Spleen (tissue), 11 donors: ENCODE data around the gene ARHGAP25. TPM values are rescaled to one million over a fixed set of nuclear protein-coding genes. Genes with fewer than 3 reads are reported as not detected.

Source experiments
- DNase-seq: peaks from one replicate; pipeline ENCODE4 v3.0.0-alpha.2; 2020
- H3K27ac ChIP-seq, 8 donors: fragments of 200-600 bp; sonication (generic) in 7 of 8; 1 replicate in 4 of 8; 2 replicates in 4 of 8; pipeline versions ENCODE4 v1.5.0 to v1.8.0; 2016 to 2021; ENCODE audit warnings: inconsistent platforms in 4 of 8, mild to moderate bottlenecking in 4 of 8, moderate library complexity in 1 of 8
- H3K27me3 ChIP-seq, 7 donors: fragments of 200-600 bp; sonication (generic) in 6 of 7; replicated peaks in 1 of 7; 1 replicate in 4 of 7; 2 replicates in 3 of 7; pipeline versions ENCODE4 v1.5.0 to v1.8.0; 2016 to 2021; ENCODE audit warnings: inconsistent platforms in 3 of 7, mild to moderate bottlenecking in 1 of 7
- H3K36me3 ChIP-seq, 6 donors: fragments of 200-600 bp; sonication (generic) in 5 of 6; 1 replicate in 4 of 6; 2 replicates in 2 of 6; pipeline versions ENCODE4 v1.5.0 to v1.8.0; 2016 to 2021; ENCODE audit warnings: inconsistent platforms in 2 of 6
- H3K4me1 ChIP-seq, 6 donors: fragments of 200-600 bp; sonication (generic) in 5 of 6; 1 replicate in 3 of 6; 2 replicates in 3 of 6; pipeline versions ENCODE4 v1.5.0 to v1.8.0; 2016 to 2021; ENCODE audit warnings: inconsistent platforms in 3 of 6
- H3K4me3 ChIP-seq, 8 donors: fragments of 200-600 bp; sonication (generic) in 7 of 8; 1 replicate in 4 of 8; 2 replicates in 4 of 8; pipeline versions ENCODE4 v1.5.0 to v1.8.0; 2016 to 2021; ENCODE audit warnings: inconsistent platforms in 4 of 8, mild to moderate bottlenecking in 4 of 8, moderate library complexity in 2 of 8
- H3K9me3 ChIP-seq, 8 donors: fragments of 200-600 bp; sonication (generic) in 7 of 8; 1 replicate in 4 of 8; 2 replicates in 4 of 8; pipeline versions ENCODE4 v1.5.0 to v1.8.0; 2016 to 2021; ENCODE audit warnings: inconsistent platforms in 4 of 8
- CTCF ChIP-seq, 11 experiments: fragments of 200-600 bp in 7 of 11; fragments of 450-650 bp in 4 of 11; sonication (generic) in 4 of 11; IDR thresholded peaks in 8 of 11; conservative IDR thresholded peaks in 3 of 11; 1 replicate in 7 of 11; 2 replicates in 4 of 11; pipeline versions ENCODE4 v1.4.0 to v1.8.0; 2016 to 2021; ENCODE audit warnings: antibody characterized with exemption in 11 of 11, inconsistent platforms in 4 of 11, mild to moderate bottlenecking in 1 of 11
- POLR2A ChIP-seq, 3 donors: fragments of 450-650 bp; IDR thresholded peaks; one replicate each; pipeline ENCODE4 v1.5.1; 2017; ENCODE audit warnings: antibody characterized with exemption in 3 of 3, mild to moderate bottlenecking in 1 of 3
- POLR2AphosphoS5 ChIP-seq, 3 donors: sonication (generic); formaldehyde crosslinking; IDR thresholded peaks; one replicate each; pipeline ENCODE4 v1.5.1; 2017; ENCODE audit warnings: antibody characterized with exemption in 3 of 3
- whole genome bisulfite sequencing, 5 donors: extraction: QIAGEN DNeasy Blood & Tissue Kit in 3 of 5; methylation state at CpG; one replicate each; pipeline versions ENCODE4 v1.1.5 to v1.1.7; 2013 to 2018; 5-methylcytosine and 5-hydroxymethylcytosine counted together
- intact Hi-C: fragments of 100-400 bp; cut with DNase I; formaldehyde crosslinking; loops from one replicate; pipeline ENCODE4 v1.15.0; 2023; ENCODE audit warnings: low total_unique reads
- polyA plus RNA-seq, 3 donors: library from polyadenylated mRNA; stranded (reverse); fragments of 200-250 nt; gene quantifications; one replicate each; pipeline ENCODE4 v1.2.1, GENCODE V29; 2013
- total RNA-seq, 7 donors: library from RNA; depleted of rRNA in 3 of 7; stranded (reverse); fragments of >200 nt in 3 of 7; fragmentation: NEBNext Ultra II Directional in 4 of 7; extraction: Animal tissue kit (Norgen Biotek cat#: 25700) in 4 of 7; gene quantifications; one replicate each; pipeline versions ENCODE4 v1.1.0 to v1.2.1, GENCODE V29; 2016 to 2021
- donor health status: healthy with polysubstance abuse.
- donor health status: DM: no; HTN: no; CAD: no; lungs with moderate emphysema.
- donor health status: DM: no; HTN: no; CAD: no.
- donor health status: Bipolar disorder and iron deficiency.
- donor health status: healthy.
- donor health status: DM: no; HTN: no; CAD: no.
- donor health status: DM: yes; HTN: yes; CAD: no.

ARHGAP25 gene
- total and polyA plus RNA-seq, 10 donors: 72.0 to 173 (median 130) TPM

GRCh38 chr2:68860111-68860510 lies 125.5 kb downstream of the ARHGAP25 start:
- Histone ChIP-seq H3K36me3 (no peaks in the 10 kb centered on the region), H3K27ac (peak overlapping the region in 3 of 8 donors; percentile 66 to 71 (median 67)), H3K27me3 (no peaks in the 10 kb centered on the region), H3K9me3 (no peaks in the 10 kb centered on the region), H3K4me3 (no peak overlapping the region), H3K4me1 (peaks cover 0 to 49% (median 10%) of the 10 kb centered on the region in 6 donors)
- 70 to 85% (median 80%) methylated on average over 3 of the region's 3 CpGs for WGBS, 5 donors
- TF ChIP-seq POLR2AphosphoS5 (IDR thresholded peaks at IDR 0.05) (no peak), CTCF (IDR thresholded peaks at IDR 0.05 in 8 of 11, conservative IDR thresholded peaks at IDR 0.05 in 3 of 11) (no peak), POLR2A (IDR thresholded peaks at IDR 0.05) (no peak)
- no peak for DNase-seq
- intact Hi-C loops: no loop called here

- TF ChIP-seq POLR2AphosphoS5 (IDR thresholded peaks at IDR 0.05) (peak in 1 of 3 donors; percentile 56), POLR2A (IDR thresholded peaks at IDR 0.05) (no peak), CTCF (IDR thresholded peaks at IDR 0.05 in 8 of 11, conservative IDR thresholded peaks at IDR 0.05 in 3 of 11) (no peak)
- Histone ChIP-seq H3K9me3 (no peaks in the 10 kb centered on the region), H3K4me3 (no peak overlapping the region), H3K4me1 (peaks cover 0 to 49% (median 10%) of the 10 kb centered on the region in 6 donors), H3K27ac (peak overlapping the region in 6 of 8 donors; percentile 12 to 71 (median 62)), H3K36me3 (no peaks in the 10 kb centered on the region), H3K27me3 (no peaks in the 10 kb centered on the region)
- no peak for DNase-seq
- intact Hi-C loops: no loop called here
Observed at GRCh38 chr2:68861330-68861729, 126.7 kb downstream of the ARHGAP25 start.

GRCh38 chr2:68862889-68863288 lies 128.3 kb downstream of the ARHGAP25 start:
- TF ChIP-seq POLR2A (IDR thresholded peaks at IDR 0.05): no peak
- no peak for TF ChIP-seq POLR2AphosphoS5 (IDR thresholded peaks at IDR 0.05)
- TF ChIP-seq CTCF (IDR thresholded peaks at IDR 0.05 in 8 of 11, conservative IDR thresholded peaks at IDR 0.05 in 3 of 11): no peak
- Histone ChIP-seq H3K4me1 (peaks cover 0 to 40% (median 7%) of the 10 kb centered on the region in 6 donors), H3K27ac (no peak overlapping the region), H3K9me3 (no peaks in the 10 kb centered on the region), H3K4me3 (no peak overlapping the region), H3K27me3 (no peaks in the 10 kb centered on the region), H3K36me3 (no peaks in the 10 kb centered on the region)
- 81 to 88% (median 84%) methylated on average over 7 of the region's 7 CpGs for WGBS, 5 donors
- intact Hi-C loops: no loop called here
- DNase-seq: no peak

- no peak for DNase-seq
- Histone ChIP-seq H3K27ac (no peak overlapping the region), H3K27me3 (no peaks in the 10 kb centered on the region), H3K4me1 (peaks cover 0 to 29% (median 1%) of the 10 kb centered on the region in 6 donors), H3K4me3 (no peak overlapping the region), H3K36me3 (no peaks in the 10 kb centered on the region), H3K9me3 (no peaks in the 10 kb centered on the region)
- TF ChIP-seq CTCF (IDR thresholded peaks at IDR 0.05 in 8 of 11, conservative IDR thresholded peaks at IDR 0.05 in 3 of 11) (no peak), POLR2A (IDR thresholded peaks at IDR 0.05) (no peak), POLR2AphosphoS5 (IDR thresholded peaks at IDR 0.05) (no peak)
- intact Hi-C loops: no loop called here
- WGBS, 5 donors: 57 to 86% (median 65%) methylated on average over 2 of the region's 2 CpGs
Observed at GRCh38 chr2:68863996-68864395, 129.4 kb downstream of the ARHGAP25 start.
